Endothelial cell of umbilical vein (primary cell): ENCODE measurements around the gene AP3S1.

Experiments
- CTCF ChIP-seq, 2 donors: IDR thresholded peaks; 1 replicate in 1 of 2; 2 replicates in 1 of 2; pipeline ENCODE4 v1.5.1; 2011; ENCODE audit warnings: low read length in 2 of 2, mild to moderate bottlenecking in 2 of 2, moderate library complexity in 2 of 2, control low read depth in 1 of 2, inconsistent platforms in 1 of 2, low read depth in 1 of 2; ENCODE audit not compliant: insufficient read depth in 1 of 2; ENCODE audit errors: extremely low read depth in 1 of 2
- EZH2 ChIP-seq: IDR thresholded peaks from 2 replicates; pipeline ENCODE4 v1.6.1; 2012; ENCODE audit warnings: borderline replicate concordance, low read depth, mild to moderate bottlenecking, moderate library complexity, low read length, inconsistent platforms; ENCODE audit not compliant: severe bottlenecking
- FOS ChIP-seq: IDR thresholded peaks from 2 replicates; pipeline ENCODE4 v1.6.1; 2011; ENCODE audit warnings: mild to moderate bottlenecking, low read length, moderate library complexity, borderline replicate concordance; ENCODE audit not compliant: insufficient read depth
- POLR2A ChIP-seq: IDR thresholded peaks from 2 replicates; pipeline ENCODE4 v1.6.1; 2012; ENCODE audit warnings: low read depth, mild to moderate bottlenecking, control low read depth, low read length
- POLR2AphosphoS5 ChIP-seq: IDR thresholded peaks from 2 replicates; pipeline ENCODE4 v1.6.1; 2012; ENCODE audit warnings: low read depth, mild to moderate bottlenecking, control low read depth, low read length, moderate library complexity; ENCODE audit not compliant: insufficient read depth

GRCh38 chr5:115811406-115811805 is 30.3 kb upstream of the AP3S1 start:
- TF ChIP-seq CTCF (IDR thresholded peaks at IDR 0.05; ENCODE audit: extremely low read depth in 1 of 2, insufficient read depth in 1 of 2, low read depth in 1 of 2, low read length in 2 of 2) (no peak), POLR2A (no peak), FOS (no peak), EZH2 (no peak), POLR2AphosphoS5 (no peak)
